Epidermal melanocyte (primary cell): Measurements from ENCODE around the gene ZNF326.

ENCODE experiments used
- DNase-seq: peaks from one replicate; pipeline ENCODE4 v3.0.0; 2011; ENCODE audit warnings: low spot score; ENCODE audit not compliant: insufficient read length

Gene ZNF326

GRCh38 chr1:89994805-89995597, at the start of gene ZNF326:
Gene ZNF326, plus strand, starts transcription at chr1:89995110. Its CDS starts 148 bp downstream, at chr1:89995258.
- peak; percentile 95 for DNase-seq

GRCh38 chr1:89945852-89946476, 48.9 kb upstream of the ZNF326 start:
- no peak for DNase-seq

- no peak for DNase-seq
Measured at GRCh38 chr1:89946532-89946931, 48.4 kb upstream of the ZNF326 start.

- DNase-seq, result no peak
Measured at GRCh38 chr1:89948722-89949345, 46.1 kb upstream of the ZNF326 start.

- DNase-seq, result no peak
Measured at GRCh38 chr1:89949991-89950624, 44.8 kb upstream of the ZNF326 start.

- DNase-seq, result no peak
Measured at GRCh38 chr1:89950703-89951102, 44.2 kb upstream of the ZNF326 start.

GRCh38 chr1:89951766-89952604, 42.9 kb upstream of the ZNF326 start:
- no peak for DNase-seq

GRCh38 chr1:89952605-89953130, 42.2 kb upstream of the ZNF326 start:
- DNase-seq, result no peak

GRCh38 chr1:89953131-89953626, 41.7 kb upstream of the ZNF326 start:
- DNase-seq, result no peak

- DNase-seq, result no peak
Measured at GRCh38 chr1:89953929-89954328, 41.0 kb upstream of the ZNF326 start.

GRCh38 chr1:89954401-89954800, 40.5 kb upstream of the ZNF326 start:
- DNase-seq, result no peak

- no peak for DNase-seq
Measured at GRCh38 chr1:89955311-89956205, 39.4 kb upstream of the ZNF326 start.

GRCh38 chr1:89957107-89957506, 37.8 kb upstream of the ZNF326 start:
- DNase-seq, result no peak

- no peak for DNase-seq
Measured at GRCh38 chr1:89958851-89959654, 35.9 kb upstream of the ZNF326 start.

- DNase-seq, result no peak
Measured at GRCh38 chr1:89959719-89960118, 35.2 kb upstream of the ZNF326 start.

GRCh38 chr1:89962024-89962741, 32.7 kb upstream of the ZNF326 start:
- DNase-seq, result no peak

- no peak for DNase-seq
Measured at GRCh38 chr1:89962742-89963075, 32.2 kb upstream of the ZNF326 start.

GRCh38 chr1:89965193-89965768, 29.6 kb upstream of the ZNF326 start:
- no peak for DNase-seq
